ENCODE data around the gene SNN.

The SNN gene

DNA sequence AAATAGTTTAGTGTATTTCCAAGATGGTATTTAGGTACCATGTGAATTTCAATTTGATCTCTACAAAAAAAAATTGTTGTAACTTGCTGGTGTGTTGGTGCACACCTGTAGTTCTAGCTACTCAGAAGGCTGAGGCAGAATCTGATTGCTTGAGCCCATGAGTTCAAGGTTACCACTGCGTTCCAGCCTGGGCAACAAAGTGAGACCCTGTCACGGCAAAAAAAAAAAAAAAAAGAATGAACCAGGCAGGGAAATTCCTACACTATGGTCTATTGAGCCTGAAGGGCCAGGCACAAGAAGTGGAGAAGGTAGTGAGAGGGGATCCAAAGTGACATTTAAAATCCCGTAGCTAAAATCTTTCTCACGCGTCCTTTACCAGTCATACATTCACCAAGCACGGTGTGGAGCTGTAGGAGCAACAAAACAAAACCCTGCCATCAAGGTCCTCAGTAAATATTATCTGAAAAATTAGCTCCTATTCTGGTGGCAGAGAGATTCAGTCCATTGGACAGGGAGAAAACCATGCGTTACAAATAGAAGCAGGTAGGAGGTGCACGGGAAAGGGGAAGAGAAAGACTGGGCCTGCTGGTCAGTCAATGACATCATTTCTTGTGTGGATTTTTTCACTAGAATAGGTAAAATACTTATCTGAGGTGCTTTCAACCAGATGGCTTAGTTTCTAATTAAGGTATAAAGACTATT is 47.1 kb downstream of the SNN start:
- Histone ChIP-seq H3K4me3 (ENCODE audit: low read depth in 1 of 5, low read length in 5 of 5) (no peak overlapping the region), H3K27ac (ENCODE audit: low read depth, low read length) (no peak overlapping the region), H3K9ac (ENCODE audit: low read length in 5 of 5) (no peak overlapping the region), H3K4me1 (ENCODE audit: control insufficient read depth in 5 of 5, insufficient read depth in 5 of 5, low read length in 5 of 5) (peaks cover 0 to 10% (median 6%) of the 10 kb centered on the region in 5 donors), H3K36me3 (ENCODE audit: control insufficient read depth in 5 of 5, insufficient read depth in 5 of 5, low read length in 5 of 5) (peaks cover 5 to 37% (median 24%) of the 10 kb centered on the region in 5 donors), H3K9me3 (ENCODE audit: control insufficient read depth in 5 of 5, low read length in 5 of 5) (no peaks in the 10 kb centered on the region), H3K27me3 (ENCODE audit: control insufficient read depth in 5 of 5, insufficient read depth in 4 of 5, low read length in 5 of 5) (no peaks in the 10 kb centered on the region)

DNA sequence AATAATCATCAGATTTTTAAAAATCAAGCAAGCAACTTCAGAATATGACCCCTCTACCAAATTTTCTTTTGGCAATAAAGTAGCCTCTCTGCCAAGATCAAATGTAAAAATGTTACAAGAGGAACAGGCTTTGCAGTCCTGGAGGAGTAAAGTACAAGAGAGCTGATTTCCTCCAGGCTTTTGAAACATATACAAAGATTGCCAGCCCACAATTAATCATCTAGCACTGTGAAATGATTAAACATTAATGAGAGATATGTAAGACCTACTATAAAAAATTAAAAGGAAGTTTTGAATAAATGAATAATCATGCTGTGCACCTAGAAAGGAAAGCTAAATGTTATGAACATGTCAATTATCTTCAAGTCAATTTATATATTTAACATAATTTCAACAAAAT is 48.1 kb downstream of the SNN start:
- Histone ChIP-seq H3K4me1 (ENCODE audit: control insufficient read depth in 5 of 5, insufficient read depth in 5 of 5, low read length in 5 of 5) (peaks cover 0 to 6% (median 3%) of the 10 kb centered on the region in 5 donors), H3K27ac (ENCODE audit: low read depth, low read length) (no peak overlapping the region), H3K27me3 (ENCODE audit: control insufficient read depth in 5 of 5, insufficient read depth in 4 of 5, low read length in 5 of 5) (no peaks in the 10 kb centered on the region), H3K4me3 (ENCODE audit: low read depth in 1 of 5, low read length in 5 of 5) (no peak overlapping the region), H3K9ac (ENCODE audit: low read length in 5 of 5) (no peak overlapping the region), H3K36me3 (ENCODE audit: control insufficient read depth in 5 of 5, insufficient read depth in 5 of 5, low read length in 5 of 5) (peaks cover 5 to 34% (median 31%) of the 10 kb centered on the region in 5 donors), H3K9me3 (ENCODE audit: control insufficient read depth in 5 of 5, low read length in 5 of 5) (no peaks in the 10 kb centered on the region)

DNA sequence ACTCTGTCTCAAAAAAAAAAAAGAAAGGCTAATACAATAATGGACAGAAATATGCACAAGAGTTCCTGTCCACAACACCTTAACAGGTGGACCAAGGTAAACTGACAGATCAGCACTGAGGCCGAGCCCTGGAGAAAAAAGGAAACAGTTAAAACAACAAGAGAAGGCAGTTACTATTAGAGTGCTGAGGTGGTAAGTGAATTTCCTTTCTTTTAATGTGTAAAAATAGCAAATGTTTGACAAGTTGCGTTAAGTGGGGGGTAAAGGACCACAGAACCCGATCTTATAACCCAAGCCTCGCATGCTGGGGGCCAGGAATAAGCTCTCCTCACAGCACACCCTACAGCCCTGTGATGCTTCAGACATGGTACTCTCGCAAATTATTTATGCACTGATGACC is 49.6 kb downstream of the SNN start:
- no peak overlapping the region for H3K27ac ChIP-seq (ENCODE audit: low read depth, low read length)
- peaks cover 0 to 7% (median 3%) of the 10 kb centered on the region in 5 donors for H3K4me1 ChIP-seq (ENCODE audit: control insufficient read depth in 5 of 5, insufficient read depth in 5 of 5, low read length in 5 of 5)
- no peaks in the 10 kb centered on the region for H3K27me3 ChIP-seq (ENCODE audit: control insufficient read depth in 5 of 5, insufficient read depth in 4 of 5, low read length in 5 of 5)
- H3K36me3 ChIP-seq (ENCODE audit: control insufficient read depth in 5 of 5, insufficient read depth in 5 of 5, low read length in 5 of 5): peaks cover 13 to 39% (median 29%) of the 10 kb centered on the region in 5 donors
- no peak overlapping the region for H3K9ac ChIP-seq (ENCODE audit: low read length in 5 of 5)
- H3K9me3 ChIP-seq (ENCODE audit: control insufficient read depth in 5 of 5, low read length in 5 of 5): no peaks in the 10 kb centered on the region
- no peak overlapping the region for H3K4me3 ChIP-seq (ENCODE audit: low read depth in 1 of 5, low read length in 5 of 5)

DNA sequence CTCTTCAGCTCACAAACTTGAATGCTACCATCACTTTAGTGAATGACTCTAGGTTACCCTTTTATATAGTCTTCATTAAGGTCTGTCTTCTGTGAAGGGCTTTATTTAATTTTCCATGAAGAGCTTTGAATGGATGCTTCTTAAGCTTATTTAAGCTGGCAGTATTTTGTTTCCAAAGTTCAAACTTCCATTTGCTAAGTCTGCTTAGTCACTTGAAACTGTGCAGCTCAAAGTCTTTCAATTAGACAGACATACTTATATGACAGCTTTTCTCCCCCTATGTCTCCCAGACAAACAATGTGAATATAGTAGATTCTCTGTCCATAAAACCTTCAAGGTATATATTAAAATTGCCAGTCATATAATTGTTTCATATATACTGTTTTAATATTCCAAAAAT is 50.9 kb downstream of the SNN start:
- Histone ChIP-seq H3K4me3 (ENCODE audit: low read depth in 1 of 5, low read length in 5 of 5) (no peak overlapping the region), H3K9me3 (ENCODE audit: control insufficient read depth in 5 of 5, low read length in 5 of 5) (no peaks in the 10 kb centered on the region), H3K27me3 (ENCODE audit: control insufficient read depth in 5 of 5, insufficient read depth in 4 of 5, low read length in 5 of 5) (no peaks in the 10 kb centered on the region), H3K36me3 (ENCODE audit: control insufficient read depth in 5 of 5, insufficient read depth in 5 of 5, low read length in 5 of 5) (peaks cover 13 to 41% (median 30%) of the 10 kb centered on the region in 5 donors), H3K9ac (ENCODE audit: low read length in 5 of 5) (no peak overlapping the region), H3K27ac (ENCODE audit: low read depth, low read length) (no peak overlapping the region), H3K4me1 (ENCODE audit: control insufficient read depth in 5 of 5, insufficient read depth in 5 of 5, low read length in 5 of 5) (peaks cover 0 to 9% (median 3%) of the 10 kb centered on the region in 5 donors)

DNA sequence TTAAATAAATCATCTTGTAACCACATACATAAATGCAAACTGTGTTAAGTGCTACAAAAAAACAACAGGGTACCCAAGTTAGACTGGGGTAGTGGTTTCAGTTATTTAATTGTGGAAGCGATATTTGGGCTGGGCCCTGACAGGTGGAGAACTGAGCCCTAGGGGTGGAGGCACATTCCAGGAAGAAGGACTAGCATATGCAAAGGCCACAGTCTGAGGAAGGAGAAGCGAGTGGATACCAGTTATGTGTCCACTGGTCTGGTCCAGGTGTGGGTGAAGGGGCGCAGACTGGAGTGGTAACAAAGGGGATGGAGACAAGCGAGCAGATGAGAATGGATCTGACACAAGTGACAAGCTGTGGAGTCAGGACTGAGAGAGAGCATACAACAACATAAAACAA is 51.5 kb downstream of the SNN start:
- Histone ChIP-seq H3K27ac (ENCODE audit: low read depth, low read length) (no peak overlapping the region), H3K27me3 (ENCODE audit: control insufficient read depth in 5 of 5, insufficient read depth in 4 of 5, low read length in 5 of 5) (no peaks in the 10 kb centered on the region), H3K4me1 (ENCODE audit: control insufficient read depth in 5 of 5, insufficient read depth in 5 of 5, low read length in 5 of 5) (peaks cover 0 to 7% (median under 1%) of the 10 kb centered on the region in 5 donors), H3K36me3 (ENCODE audit: control insufficient read depth in 5 of 5, insufficient read depth in 5 of 5, low read length in 5 of 5) (peaks cover 13 to 41% (median 30%) of the 10 kb centered on the region in 5 donors), H3K4me3 (ENCODE audit: low read depth in 1 of 5, low read length in 5 of 5) (no peak overlapping the region), H3K9me3 (ENCODE audit: control insufficient read depth in 5 of 5, low read length in 5 of 5) (no peaks in the 10 kb centered on the region), H3K9ac (ENCODE audit: low read length in 5 of 5) (no peak overlapping the region)

DNA sequence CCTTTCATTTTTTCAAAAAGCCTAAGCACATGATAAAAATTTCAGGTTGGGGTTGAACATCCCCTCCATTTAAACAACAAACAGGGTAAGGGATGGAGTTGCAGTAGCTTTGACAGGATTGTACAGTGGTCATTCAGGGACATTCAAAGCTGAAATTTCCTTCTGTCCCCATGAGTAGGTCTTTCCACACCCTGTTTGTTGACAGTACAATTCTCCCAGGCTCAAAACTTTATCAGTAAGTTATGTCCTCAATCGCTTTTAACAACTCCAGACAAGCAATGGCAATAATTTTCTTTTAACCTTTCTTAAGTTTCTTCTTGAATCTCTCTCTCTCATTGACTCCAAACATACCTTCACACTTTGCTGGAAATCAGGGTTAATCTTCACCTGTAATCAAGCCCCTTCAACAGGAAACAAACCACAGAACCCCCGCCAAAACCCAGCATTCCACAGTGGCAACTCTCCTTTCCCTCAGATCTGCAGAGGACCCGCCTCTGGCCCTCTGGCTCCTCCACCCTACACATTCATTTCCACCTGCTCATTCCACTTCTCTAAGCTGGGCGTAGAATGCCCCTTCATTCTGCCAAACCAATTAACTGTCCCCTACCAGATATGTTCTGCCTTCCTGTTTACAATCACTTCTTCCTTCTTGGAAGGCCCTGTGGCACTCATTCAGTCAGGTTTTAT is 53.7 kb downstream of the SNN start:
- H3K4me1 ChIP-seq (ENCODE audit: control insufficient read depth in 5 of 5, insufficient read depth in 5 of 5, low read length in 5 of 5): peaks cover 0 to 4% (median 0%) of the 10 kb centered on the region in 5 donors
- peaks cover 20 to 57% (median 34%) of the 10 kb centered on the region in 5 donors for H3K36me3 ChIP-seq (ENCODE audit: control insufficient read depth in 5 of 5, insufficient read depth in 5 of 5, low read length in 5 of 5)
- H3K9ac ChIP-seq (ENCODE audit: low read length in 5 of 5): no peak overlapping the region
- H3K4me3 ChIP-seq (ENCODE audit: low read depth in 1 of 5, low read length in 5 of 5): no peak overlapping the region
- no peaks in the 10 kb centered on the region for H3K9me3 ChIP-seq (ENCODE audit: control insufficient read depth in 5 of 5, low read length in 5 of 5)
- no peak overlapping the region for H3K27ac ChIP-seq (ENCODE audit: low read depth, low read length)
- H3K27me3 ChIP-seq (ENCODE audit: control insufficient read depth in 5 of 5, insufficient read depth in 4 of 5, low read length in 5 of 5): no peaks in the 10 kb centered on the region

DNA sequence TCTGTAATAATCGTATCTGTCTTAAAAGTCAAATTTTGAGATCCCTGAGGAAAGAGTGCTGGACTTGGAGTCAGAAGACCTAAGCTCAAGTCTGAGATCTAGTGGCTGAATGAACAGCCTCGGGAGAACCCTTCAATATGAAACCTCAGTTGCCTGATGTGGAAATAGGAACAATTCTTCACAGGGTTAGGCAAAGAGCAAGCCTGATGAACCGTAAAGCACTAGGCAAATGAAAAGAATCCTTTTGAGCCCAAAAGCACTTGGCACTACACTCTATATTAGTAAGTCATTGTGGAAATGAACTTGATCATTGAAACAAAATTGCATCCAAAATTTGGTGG is 54.2 kb downstream of the SNN start:
- no peaks in the 10 kb centered on the region for H3K9me3 ChIP-seq (ENCODE audit: control insufficient read depth in 5 of 5, low read length in 5 of 5)
- H3K27ac ChIP-seq (ENCODE audit: low read depth, low read length): no peak overlapping the region
- no peak overlapping the region for H3K9ac ChIP-seq (ENCODE audit: low read length in 5 of 5)
- H3K27me3 ChIP-seq (ENCODE audit: control insufficient read depth in 5 of 5, insufficient read depth in 4 of 5, low read length in 5 of 5): no peaks in the 10 kb centered on the region
- H3K36me3 ChIP-seq (ENCODE audit: control insufficient read depth in 5 of 5, insufficient read depth in 5 of 5, low read length in 5 of 5): peaks cover 20 to 57% (median 34%) of the 10 kb centered on the region in 5 donors
- H3K4me1 ChIP-seq (ENCODE audit: control insufficient read depth in 5 of 5, insufficient read depth in 5 of 5, low read length in 5 of 5): peaks cover 0 to 4% (median 0%) of the 10 kb centered on the region in 5 donors
- H3K4me3 ChIP-seq (ENCODE audit: low read depth in 1 of 5, low read length in 5 of 5): no peak overlapping the region

DNA sequence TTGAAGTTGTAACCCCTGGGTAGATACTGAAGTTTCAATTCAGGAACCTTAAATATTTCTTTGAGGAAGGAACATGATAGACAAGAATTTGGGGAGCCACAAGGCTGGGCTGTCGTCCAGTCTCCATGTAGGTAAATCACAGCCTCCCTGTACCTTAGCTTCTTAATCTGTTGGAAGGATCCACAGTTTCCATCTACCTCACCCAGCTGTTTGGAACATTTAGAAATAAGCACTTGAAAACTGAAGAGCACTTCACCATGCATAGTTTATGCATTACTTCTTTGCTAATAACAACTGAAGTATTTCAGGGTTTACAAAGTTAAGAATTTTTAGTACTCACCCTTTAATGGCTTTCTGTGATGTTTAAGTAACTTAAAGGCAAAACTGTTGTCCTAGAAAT is 57.2 kb downstream of the SNN start:
- Histone ChIP-seq H3K9me3 (ENCODE audit: control insufficient read depth in 5 of 5, low read length in 5 of 5) (no peaks in the 10 kb centered on the region), H3K4me1 (ENCODE audit: control insufficient read depth in 5 of 5, insufficient read depth in 5 of 5, low read length in 5 of 5) (peaks cover 0 to 12% (median 7%) of the 10 kb centered on the region in 5 donors), H3K27me3 (ENCODE audit: control insufficient read depth in 5 of 5, insufficient read depth in 4 of 5, low read length in 5 of 5) (no peaks in the 10 kb centered on the region), H3K4me3 (ENCODE audit: low read depth in 1 of 5, low read length in 5 of 5) (no peak overlapping the region), H3K9ac (ENCODE audit: low read length in 5 of 5) (no peak overlapping the region), H3K36me3 (ENCODE audit: control insufficient read depth in 5 of 5, insufficient read depth in 5 of 5, low read length in 5 of 5) (peaks cover 21 to 56% (median 42%) of the 10 kb centered on the region in 5 donors), H3K27ac (ENCODE audit: low read depth, low read length) (no peak overlapping the region)

DNA sequence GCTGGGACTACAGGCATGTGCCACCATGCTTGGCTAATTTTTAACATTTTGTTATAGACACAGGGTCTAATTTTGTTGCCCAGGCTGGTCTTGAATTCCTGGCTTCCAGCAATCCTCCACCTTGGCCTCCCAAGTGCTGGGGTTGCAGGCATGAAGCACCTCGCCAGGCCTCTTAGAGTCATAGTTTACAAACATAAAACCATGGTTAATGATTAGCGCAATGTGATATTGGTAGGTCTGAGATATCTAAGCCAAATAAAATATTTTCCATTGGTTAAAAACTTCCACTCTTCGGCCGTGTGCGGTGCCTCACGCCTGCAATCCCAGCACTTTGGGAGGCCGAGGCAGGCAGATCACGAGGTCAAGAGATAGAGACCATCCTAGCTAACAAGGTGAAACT is 57.8 kb downstream of the SNN start:
- no peak overlapping the region for H3K27ac ChIP-seq (ENCODE audit: low read depth, low read length)
- H3K4me1 ChIP-seq (ENCODE audit: control insufficient read depth in 5 of 5, insufficient read depth in 5 of 5, low read length in 5 of 5): peaks cover 0 to 12% (median 7%) of the 10 kb centered on the region in 5 donors
- H3K9ac ChIP-seq (ENCODE audit: low read length in 5 of 5): no peak overlapping the region
- H3K9me3 ChIP-seq (ENCODE audit: control insufficient read depth in 5 of 5, low read length in 5 of 5): no peaks in the 10 kb centered on the region
- no peaks in the 10 kb centered on the region for H3K27me3 ChIP-seq (ENCODE audit: control insufficient read depth in 5 of 5, insufficient read depth in 4 of 5, low read length in 5 of 5)
- H3K36me3 ChIP-seq (ENCODE audit: control insufficient read depth in 5 of 5, insufficient read depth in 5 of 5, low read length in 5 of 5): peaks cover 21 to 52% (median 40%) of the 10 kb centered on the region in 5 donors
- no peak overlapping the region for H3K4me3 ChIP-seq (ENCODE audit: low read depth in 1 of 5, low read length in 5 of 5)

DNA sequence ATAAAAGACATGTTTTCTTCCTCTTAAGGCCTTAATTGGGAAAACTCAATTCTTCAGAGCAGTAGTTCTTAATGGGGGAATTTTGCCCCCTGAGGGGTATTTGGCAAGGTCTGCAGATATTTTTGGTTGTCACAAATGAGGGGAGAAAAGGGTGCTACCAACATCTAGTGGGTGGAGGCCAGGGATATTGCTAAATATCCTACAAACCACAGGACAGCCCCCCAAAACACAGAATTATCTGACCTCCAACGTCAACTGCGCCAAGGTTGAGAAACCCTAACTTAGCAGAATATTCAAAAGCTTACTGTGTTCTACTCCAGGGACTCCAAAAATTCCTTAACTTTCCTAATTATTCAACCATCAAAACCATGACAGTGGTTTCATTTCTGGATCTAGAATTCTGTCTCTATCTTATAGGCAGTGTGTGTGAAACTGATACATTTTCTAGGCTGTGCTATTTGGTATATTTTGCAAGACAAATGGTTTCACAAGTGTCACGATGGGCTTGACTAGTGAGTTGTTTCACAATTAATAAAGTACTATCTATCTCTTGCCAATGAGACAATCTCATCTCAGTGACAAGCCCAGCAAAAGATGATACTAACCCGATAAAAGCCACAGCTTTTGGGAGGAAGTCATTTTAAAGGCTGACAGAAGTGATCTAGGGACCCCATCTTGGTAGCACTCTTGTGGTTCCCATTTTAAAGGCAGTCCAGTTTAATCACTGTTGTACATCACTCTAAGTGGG is 59.7 kb downstream of the SNN start:
- H3K9ac ChIP-seq (ENCODE audit: low read length in 5 of 5): peak overlapping the region in 1 of 5 donors; percentile 39
- H3K27me3 ChIP-seq (ENCODE audit: control insufficient read depth in 5 of 5, insufficient read depth in 4 of 5, low read length in 5 of 5): no peaks in the 10 kb centered on the region
- H3K36me3 ChIP-seq (ENCODE audit: control insufficient read depth in 5 of 5, insufficient read depth in 5 of 5, low read length in 5 of 5): peaks cover 35 to 64% (median 37%) of the 10 kb centered on the region in 5 donors
- no peaks in the 10 kb centered on the region for H3K9me3 ChIP-seq (ENCODE audit: control insufficient read depth in 5 of 5, low read length in 5 of 5)
- peak overlapping the region; percentile 74 for H3K27ac ChIP-seq (ENCODE audit: low read depth, low read length)
- H3K4me1 ChIP-seq (ENCODE audit: control insufficient read depth in 5 of 5, insufficient read depth in 5 of 5, low read length in 5 of 5): peaks cover 0 to 10% (median 7%) of the 10 kb centered on the region in 5 donors
- no peak overlapping the region for H3K4me3 ChIP-seq (ENCODE audit: low read depth in 1 of 5, low read length in 5 of 5)

Data from subcutaneous abdominal adipose tissue (tissue), 5 donors.